Hepatocyte (in vitro differentiated cells): ENCODE measurements around the gene PPP1R1C.

ENCODE experiments used
- CTCF ChIP-seq: fragments of 200-600 bp; sonication (generic); IDR thresholded peaks from 2 replicates; pipeline ENCODE4 v1.5.1; 2016; ENCODE audit warnings: antibody characterized with exemption, mild to moderate bottlenecking; ENCODE audit not compliant: poor library complexity
- EZH2phosphoT487 ChIP-seq: fragments of 200-600 bp; sonication (generic); IDR thresholded peaks from one replicate; pipeline ENCODE4 v1.6.1; 2018; ENCODE audit warnings: antibody characterized with exemption, mild to moderate bottlenecking, low read depth, moderate library complexity; ENCODE audit not compliant: unreplicated experiment, severe bottlenecking

GRCh38 chr2:181948227-181948626 is 37.4 kb upstream of the PPP1R1C start:
- TF ChIP-seq CTCF (no peak), EZH2phosphoT487 (no peak)
